A673 (cell line): ENCODE data around the gene TOM1. TPM values are rescaled to one million over a fixed set of nuclear protein-coding genes. Genes with fewer than 3 reads are reported as not detected.

ENCODE experiments used
- BruUV-seq: library from RNA; stranded (reverse); fragments of 400-500 nt; replicated peaks from 2 replicates; lab custom pipeline; 2021; lab: Mats Ljungman, UMichigan
- CTCF ChIA-PET: fragments of 300-600 bp; sonication (Branson Sonifier 250); formaldehyde crosslinking; loops from one replicate; lab custom pipeline; 2022; ENCODE audit warnings: antibody characterized with exemption; lab: Charles Lee
- POLR2A ChIA-PET: fragments of 300-600 bp; sonication (Branson Sonifier 250); formaldehyde crosslinking; loops from one replicate; lab custom pipeline; 2022; ENCODE audit warnings: antibody characterized with exemption; ENCODE audit not compliant: low non-redundant PET; lab: Charles Lee
- DNase-seq: peaks from one replicate; pipeline ENCODE4 v3.0.0-alpha.2; 2015; ENCODE audit warnings: low spot score
- H3K27ac ChIP-seq: fragments of 200-600 bp; sonication (generic); 2 replicates; pipeline ENCODE4 v1.5.1; 2016; ENCODE audit warnings: mixed run types, low read depth, mild to moderate bottlenecking, mixed read lengths, antibody characterized with exemption, low read length; ENCODE audit not compliant: poor library complexity, severe bottlenecking
- H3K27me3 ChIP-seq: fragments of 200-600 bp; sonication (generic); replicated peaks from 2 replicates; pipeline ENCODE4 v1.6.1; 2017; ENCODE audit warnings: mixed run types, low read depth, mild to moderate bottlenecking, mixed read lengths, antibody characterized with exemption, low read length; ENCODE audit not compliant: insufficient read depth, poor library complexity
- H3K36me3 ChIP-seq: fragments of 200-600 bp; sonication (generic); 2 replicates; pipeline ENCODE4 v1.6.1; 2016; ENCODE audit warnings: mixed run types, mild to moderate bottlenecking, mixed read lengths, antibody characterized with exemption, low read length; ENCODE audit not compliant: insufficient read depth, poor library complexity, severe bottlenecking
- H3K4me1 ChIP-seq: fragments of 200-600 bp; sonication (generic); 2 replicates; pipeline ENCODE4 v1.6.1; 2017; ENCODE audit warnings: mixed run types, mild to moderate bottlenecking, mixed read lengths, antibody characterized with exemption, low read length; ENCODE audit not compliant: insufficient read depth, poor library complexity, severe bottlenecking
- H3K4me3 ChIP-seq: fragments of 200-600 bp; sonication (generic); 2 replicates; pipeline ENCODE4 v1.5.1; 2016; ENCODE audit warnings: low read depth, mixed run types, mild to moderate bottlenecking, mixed read lengths, low read length; ENCODE audit not compliant: poor library complexity, severe bottlenecking
- H3K9me3 ChIP-seq: fragments of 200-600 bp; sonication (generic); 2 replicates; pipeline ENCODE4 v1.6.1; 2016; ENCODE audit warnings: mixed run types, low read depth, mild to moderate bottlenecking, mixed read lengths, antibody characterized with exemption, low read length; ENCODE audit not compliant: poor library complexity, severe bottlenecking
- EZH2 ChIP-seq: fragments of 200-600 bp; sonication (generic); IDR thresholded peaks from 2 replicates; pipeline ENCODE4 v1.6.1; 2017; ENCODE audit warnings: borderline replicate concordance, low read depth, mild to moderate bottlenecking, mixed read lengths, antibody characterized with exemption, low read length; ENCODE audit not compliant: poor library complexity, severe bottlenecking
- intact Hi-C: fragments of 100-400 bp; cut with micrococcal nuclease; formaldehyde crosslinking; loops from one replicate; pipeline ENCODE4 v1.10.0; 2022; ENCODE audit not compliant: unreplicated experiment
- total RNA-seq: library from RNA; stranded (reverse); gene quantifications from 2 replicates; pipeline ENCODE4 v1.2.3, GENCODE V29; 2021
- TF ChIP-seq, protein P1 (sequence below): fragments of 300-800, 200-600 bp; sonication (generic); conservative IDR thresholded peaks from 2 replicates; pipeline ENCODE4 v1.5.1; 2017; ENCODE audit warnings: low read depth, mild to moderate bottlenecking, antibody characterized with exemption, low read length, moderate library complexity, mixed read lengths

TOM1 gene
- total RNA-seq, 1 experiment from 2014 or later = 22.8 TPM

DNA sequence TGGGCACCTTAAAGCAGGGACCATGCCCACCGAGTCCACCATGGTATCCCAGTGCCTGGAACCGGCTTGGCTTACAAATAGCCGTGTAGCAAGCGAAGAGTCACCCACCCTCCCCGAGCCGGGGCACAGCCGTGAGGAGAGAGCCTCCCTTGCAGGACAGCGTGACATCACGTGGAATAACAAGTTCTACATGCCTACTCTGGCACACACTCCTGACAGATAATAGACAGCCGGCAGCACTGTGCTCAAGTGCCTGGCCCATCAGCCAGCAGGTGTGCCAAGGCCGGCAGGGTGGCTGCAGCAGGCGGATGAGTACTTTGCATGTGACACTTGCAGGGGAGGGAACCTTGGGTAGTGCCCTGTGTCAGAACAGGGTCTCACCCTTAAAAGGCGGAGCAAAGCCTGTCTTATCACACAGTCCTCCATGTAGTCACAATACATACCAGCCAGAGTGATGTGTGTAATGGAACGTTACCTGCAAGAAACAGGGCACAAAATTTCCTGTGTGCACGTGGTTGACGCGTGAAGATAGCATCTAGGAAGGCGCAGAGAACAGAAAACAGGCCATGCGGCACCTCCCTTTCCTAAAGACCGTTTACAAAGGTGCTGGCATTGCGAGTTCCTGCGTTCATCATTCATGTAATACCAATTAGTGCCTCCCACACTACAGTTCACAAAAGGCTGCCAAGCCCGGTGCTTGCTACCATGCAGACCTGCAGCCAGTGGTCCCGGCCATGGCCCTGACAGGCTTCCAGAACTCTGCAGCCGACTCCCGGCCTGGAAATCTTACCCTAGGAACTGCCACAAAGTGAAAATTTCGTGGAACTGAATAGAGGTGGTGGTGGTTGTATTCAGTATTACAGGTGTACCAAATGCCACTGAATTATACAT is 16.4 kb downstream of the TOM1 start:
- Histone ChIP-seq H3K27me3 (no peaks in the 10 kb centered on the region), H3K36me3 (no peaks in the 10 kb centered on the region), H3K9me3 (no peaks in the 10 kb centered on the region), H3K4me1 (no peaks in the 10 kb centered on the region), H3K27ac (no peak overlapping the region), H3K4me3 (no peak overlapping the region)
- no TSS peak for BruUV-seq
- ChIA-PET CTCF (no interaction called here), POLR2A (no interaction called here)
- intact Hi-C loops = no loop called here
- TF ChIP-seq EZH2 = no peak
- TF ChIP-seq, protein P1, sequence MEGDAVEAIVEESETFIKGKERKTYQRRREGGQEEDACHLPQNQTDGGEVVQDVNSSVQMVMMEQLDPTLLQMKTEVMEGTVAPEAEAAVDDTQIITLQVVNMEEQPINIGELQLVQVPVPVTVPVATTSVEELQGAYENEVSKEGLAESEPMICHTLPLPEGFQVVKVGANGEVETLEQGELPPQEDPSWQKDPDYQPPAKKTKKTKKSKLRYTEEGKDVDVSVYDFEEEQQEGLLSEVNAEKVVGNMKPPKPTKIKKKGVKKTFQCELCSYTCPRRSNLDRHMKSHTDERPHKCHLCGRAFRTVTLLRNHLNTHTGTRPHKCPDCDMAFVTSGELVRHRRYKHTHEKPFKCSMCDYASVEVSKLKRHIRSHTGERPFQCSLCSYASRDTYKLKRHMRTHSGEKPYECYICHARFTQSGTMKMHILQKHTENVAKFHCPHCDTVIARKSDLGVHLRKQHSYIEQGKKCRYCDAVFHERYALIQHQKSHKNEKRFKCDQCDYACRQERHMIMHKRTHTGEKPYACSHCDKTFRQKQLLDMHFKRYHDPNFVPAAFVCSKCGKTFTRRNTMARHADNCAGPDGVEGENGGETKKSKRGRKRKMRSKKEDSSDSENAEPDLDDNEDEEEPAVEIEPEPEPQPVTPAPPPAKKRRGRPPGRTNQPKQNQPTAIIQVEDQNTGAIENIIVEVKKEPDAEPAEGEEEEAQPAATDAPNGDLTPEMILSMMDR = no peak
- no peak for DNase-seq

DNA sequence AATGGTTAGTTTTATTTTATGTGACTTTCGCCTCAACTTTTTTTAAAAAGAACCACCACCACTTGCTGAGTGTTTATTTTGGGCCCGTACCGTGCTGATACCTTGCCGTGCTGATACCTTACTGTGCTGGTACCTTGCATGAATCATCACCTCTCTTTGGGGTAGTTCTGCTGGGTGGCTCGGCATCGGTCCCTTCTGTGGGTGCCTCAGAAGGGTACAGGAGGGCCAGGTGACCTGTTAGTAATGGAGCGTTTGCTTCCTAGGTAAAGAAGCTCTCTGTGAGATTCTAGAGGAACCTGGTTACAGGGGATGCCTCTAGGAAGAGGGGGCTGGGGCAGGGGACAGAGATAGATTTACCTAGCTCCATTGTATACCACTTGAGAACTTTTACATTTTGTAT is 17.1 kb downstream of the TOM1 start:
- Histone ChIP-seq H3K27me3 (no peaks in the 10 kb centered on the region), H3K36me3 (no peaks in the 10 kb centered on the region), H3K9me3 (no peaks in the 10 kb centered on the region), H3K4me1 (no peaks in the 10 kb centered on the region), H3K27ac (no peak overlapping the region), H3K4me3 (no peak overlapping the region)
- no peak for DNase-seq
- intact Hi-C loops = no loop called here
- ChIA-PET CTCF (no interaction called here), POLR2A (no interaction called here)
- no TSS peak for BruUV-seq
- TF ChIP-seq, protein P1 = no peak
- no peak for TF ChIP-seq EZH2

- Histone ChIP-seq H3K27ac (no peak overlapping the region), H3K9me3 (no peaks in the 10 kb centered on the region), H3K27me3 (no peaks in the 10 kb centered on the region), H3K4me1 (no peaks in the 10 kb centered on the region), H3K36me3 (no peaks in the 10 kb centered on the region), H3K4me3 (no peak overlapping the region)
- BruUV-seq = no TSS peak
- ChIA-PET CTCF (interaction anchor here (0.6 kb wide), 1 partner anchor 161 kb away, joined by 4 read pairs; no protein-coding TSS in a partner anchor), POLR2A (no interaction called here)
- no peak for DNase-seq
- intact Hi-C loops = no loop called here
- TF ChIP-seq, protein P1 = no peak
- TF ChIP-seq EZH2 = no peak
These were observed 18.1 kb downstream of the TOM1 start for GRCh38 chr22:35317680-35318290.
